Measurements from ENCODE around the gene RAB27A. TPM values are rescaled to one million over a fixed set of nuclear protein-coding genes. Genes with fewer than 3 reads are reported as not detected.
A peak's percentile ranks its signal among the peaks of the same experiment; 100 is the strongest.

The RAB27A gene
- total RNA-seq, 1 donor from 2014 or later, result 9.5 TPM

- peak in 1 of 2 donors; percentile 75 for DNase-seq (ENCODE audit: low read depth in 2 of 2)
Observed at GRCh38 chr15:55282284-55282833, 7.3 kb downstream of the RAB27A start.

GRCh38 chr15:55281517-55282228 lies 7.9 kb downstream of the RAB27A start:
- DNase-seq (ENCODE audit: low read depth in 2 of 2), result peak in 1 of 2 donors; percentile 7

- DNase-seq (ENCODE audit: low read depth in 2 of 2), result peak in 1 of 2 donors; percentile 63
Observed at GRCh38 chr15:55280589-55280988, 9.0 kb downstream of the RAB27A start.

GRCh38 chr15:55279746-55280351 lies 9.8 kb downstream of the RAB27A start:
- peak; percentile 47 to 96 for DNase-seq (ENCODE audit: low read depth in 2 of 2)

GRCh38 chr15:55279100-55279745 lies 10.4 kb downstream of the RAB27A start:
- no peak for DNase-seq (ENCODE audit: low read depth in 2 of 2)

- DNase-seq (ENCODE audit: low read depth in 2 of 2), result peak in 1 of 2 donors; percentile 20
Observed at GRCh38 chr15:55277715-55278114, 11.9 kb downstream of the RAB27A start.

GRCh38 chr15:55277116-55277564 lies 12.5 kb downstream of the RAB27A start:
- DNase-seq (ENCODE audit: low read depth in 2 of 2), result peak in 1 of 2 donors; percentile 25

- DNase-seq (ENCODE audit: low read depth in 2 of 2), result no peak
Observed at GRCh38 chr15:55276324-55276723, 13.3 kb downstream of the RAB27A start.

- DNase-seq (ENCODE audit: low read depth in 2 of 2), result no peak
Observed at GRCh38 chr15:55270291-55270690, 19.3 kb downstream of the RAB27A start.

GRCh38 chr15:55268176-55268695 lies 21.4 kb downstream of the RAB27A start:
- DNase-seq (ENCODE audit: low read depth in 2 of 2), result no peak

GRCh38 chr15:55267401-55268175 lies 22.0 kb downstream of the RAB27A start:
- DNase-seq (ENCODE audit: low read depth in 2 of 2), result peak in 1 of 2 donors; percentile 51

- DNase-seq (ENCODE audit: low read depth in 2 of 2), result no peak
Observed at GRCh38 chr15:55266547-55266946, 23.1 kb downstream of the RAB27A start.

- no peak for DNase-seq (ENCODE audit: low read depth in 2 of 2)
Observed at GRCh38 chr15:55260562-55261131, 29.0 kb downstream of the RAB27A start.

- no peak for DNase-seq (ENCODE audit: low read depth in 2 of 2)
Observed at GRCh38 chr15:55257938-55258337, 31.7 kb downstream of the RAB27A start.

- DNase-seq (ENCODE audit: low read depth in 2 of 2), result no peak
Observed at GRCh38 chr15:55257012-55257670, 32.5 kb downstream of the RAB27A start.

GRCh38 chr15:55256281-55257011 lies 33.2 kb downstream of the RAB27A start:
- DNase-seq (ENCODE audit: low read depth in 2 of 2), result no peak

GRCh38 chr15:55255714-55256113 lies 33.9 kb downstream of the RAB27A start:
- peak; percentile 42 to 49 for DNase-seq (ENCODE audit: low read depth in 2 of 2)

GRCh38 chr15:55254916-55255679 lies 34.5 kb downstream of the RAB27A start:
- no peak for DNase-seq (ENCODE audit: low read depth in 2 of 2)

GRCh38 chr15:55253580-55253979 lies 36.0 kb downstream of the RAB27A start:
- peak in 1 of 2 donors; percentile 44 for DNase-seq (ENCODE audit: low read depth in 2 of 2)

All from lung microvascular endothelial cell (primary cell).